NCI-H187 (cell line): Measurements from ENCODE around the gene MYCBP2.
"Not testable (repeated sequence)": the region's sequence is repeated elsewhere in the genome, so short reads cannot be mapped to it uniquely, and the experiment has no call there.

Experiments used
- DNase-seq, 2 experiments: peaks; one replicate each; lab custom pipeline; 2025; lab: John Stamatoyannopoulos, UW

The MYCBP2 gene

DNA sequence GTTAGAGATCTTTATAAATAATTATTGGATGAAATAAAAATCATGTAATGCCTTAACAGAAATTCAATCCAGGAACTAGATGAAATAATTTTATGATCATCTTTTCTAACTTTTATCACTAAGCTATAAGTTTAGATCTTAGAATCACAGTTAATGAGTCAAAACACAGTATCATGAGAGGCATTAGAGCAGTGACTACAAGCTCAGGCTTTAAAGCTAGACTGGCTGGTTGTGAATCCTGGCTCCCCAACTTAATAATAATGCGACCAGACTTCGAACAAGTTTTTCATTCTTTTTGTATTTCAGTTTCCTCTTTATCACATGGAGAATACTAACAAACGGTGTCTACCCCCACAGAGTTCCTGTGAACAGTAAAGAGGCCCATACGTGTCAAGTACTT lies 108.6 kb downstream of the MYCBP2 start:
- DNase-seq = no peak

- no peak for DNase-seq
These were observed 111.4 kb downstream of the MYCBP2 start for GRCh38 chr13:77215543-77215942.

GRCh38 chr13:77213644-77214043 lies 113.2 kb downstream of the MYCBP2 start:
- no peak for DNase-seq

GRCh38 chr13:77207943-77208342 lies 119.0 kb downstream of the MYCBP2 start:
- no peak for DNase-seq

DNA sequence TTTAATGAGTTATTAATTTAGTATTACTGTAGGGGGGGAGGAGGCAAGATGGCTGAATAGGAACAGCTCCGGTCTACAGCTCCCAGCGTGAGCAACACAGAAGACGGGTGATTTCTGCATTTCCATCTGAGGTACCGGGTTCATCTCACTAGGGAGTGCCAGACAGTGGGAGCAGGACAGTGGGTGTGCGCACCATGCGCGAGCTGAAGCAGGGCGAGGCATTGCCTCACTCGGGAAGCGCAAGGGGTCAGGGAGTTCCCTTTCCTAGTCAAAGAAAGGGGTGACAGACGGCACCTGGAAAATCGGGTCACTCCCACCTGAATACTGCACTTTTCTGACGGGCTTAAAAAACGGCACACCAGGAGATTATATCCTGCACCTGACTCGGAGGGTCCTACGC lies 127.9 kb downstream of the MYCBP2 start:
- DNase-seq = not testable (repeated sequence)

DNA sequence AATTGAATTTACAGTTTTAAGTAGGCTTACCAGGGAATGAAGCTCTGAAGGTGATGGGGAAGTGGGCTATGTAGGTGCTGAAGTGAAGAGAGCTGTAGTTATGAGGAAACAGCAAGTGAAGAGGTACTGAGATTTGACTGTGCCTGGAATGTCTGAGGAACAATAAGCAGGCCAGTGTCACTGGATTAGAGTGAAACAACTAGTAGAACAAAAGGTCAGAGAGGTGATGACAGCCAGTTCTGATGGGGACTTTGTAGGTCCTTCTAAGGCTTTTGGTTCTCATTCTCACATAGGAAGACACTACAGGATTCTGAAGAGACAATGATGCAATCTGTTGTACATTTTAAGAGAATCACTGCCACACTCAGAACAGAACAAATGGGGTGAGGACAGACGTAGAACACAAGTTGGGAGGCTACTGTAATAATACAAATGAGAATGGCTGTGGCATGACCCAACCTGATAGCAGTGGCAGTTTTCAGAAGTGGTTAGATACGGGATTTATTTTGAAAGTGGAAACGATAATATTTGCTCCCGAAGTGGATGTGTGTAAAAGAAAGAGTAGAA lies 130.8 kb downstream of the MYCBP2 start:
- DNase-seq = no peak

DNA sequence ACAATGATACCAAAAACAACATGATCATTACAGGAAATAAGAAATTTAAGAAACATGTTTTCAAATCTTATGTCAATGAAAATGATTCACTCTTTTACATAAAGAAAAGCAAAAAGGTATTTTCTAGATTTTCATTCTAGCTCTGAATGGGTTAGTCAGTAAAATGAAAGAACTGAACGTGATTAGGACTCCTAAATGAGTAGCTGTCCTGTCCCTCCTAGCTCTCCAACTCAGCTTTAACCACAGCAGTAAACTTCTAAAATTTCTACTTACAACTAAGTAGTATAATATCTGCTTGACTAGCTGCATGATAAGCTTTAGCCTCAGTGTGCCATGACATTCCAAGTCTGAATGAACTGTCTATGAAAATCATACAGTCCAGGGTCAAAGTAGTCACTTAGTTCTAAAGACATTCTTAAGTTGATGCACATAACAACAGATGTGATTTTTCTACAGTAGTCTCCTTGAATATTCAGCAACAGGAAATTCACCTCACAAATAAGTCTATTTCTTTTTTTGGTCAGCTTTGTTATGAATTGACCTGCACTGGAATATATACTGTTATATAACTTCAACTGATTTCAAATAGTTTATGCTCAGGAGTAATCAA lies 136.4 kb downstream of the MYCBP2 start:
- DNase-seq = no peak

DNA sequence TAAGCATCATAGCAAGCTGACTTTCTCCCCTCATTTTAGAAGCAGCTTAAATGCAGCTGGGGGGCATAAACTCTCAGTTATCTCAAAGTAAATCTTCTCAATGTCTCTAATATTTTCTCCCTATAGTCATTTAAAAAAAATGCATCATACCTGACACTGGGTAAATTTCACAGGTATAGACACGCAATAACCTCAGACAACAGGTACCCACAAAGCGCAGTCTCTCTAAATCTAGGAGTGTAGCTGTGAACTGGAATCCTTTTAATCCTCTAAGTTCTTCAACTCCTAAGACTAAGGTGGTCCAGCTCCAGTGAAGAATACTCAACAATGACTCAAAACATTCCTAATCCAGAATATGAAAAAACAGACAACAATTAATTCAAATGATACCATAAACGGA lies 141.2 kb downstream of the MYCBP2 start:
- no peak for DNase-seq

DNA sequence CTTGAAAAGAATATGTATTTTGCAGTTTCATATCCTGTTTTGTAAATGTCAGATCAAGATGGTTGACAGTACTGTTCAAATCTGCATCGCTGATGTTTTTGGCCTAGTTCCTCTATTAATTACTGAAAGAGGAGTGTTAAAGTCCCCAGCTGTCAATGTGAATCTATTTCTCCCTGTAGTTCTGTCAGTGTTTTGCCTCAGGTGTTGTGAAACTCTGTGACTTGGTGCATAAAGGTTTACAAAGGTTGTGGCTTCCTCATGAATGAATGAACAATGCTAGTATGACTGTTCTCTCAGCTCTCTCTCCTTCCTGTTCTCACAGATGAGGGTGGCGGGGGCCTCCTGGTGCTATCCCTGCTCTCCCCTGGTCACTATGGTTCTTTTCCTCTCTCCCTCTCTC lies 142.4 kb downstream of the MYCBP2 start:
- DNase-seq = no peak

- no peak for DNase-seq
These were observed 146.9 kb downstream of the MYCBP2 start for GRCh38 chr13:77180011-77180410.

DNA sequence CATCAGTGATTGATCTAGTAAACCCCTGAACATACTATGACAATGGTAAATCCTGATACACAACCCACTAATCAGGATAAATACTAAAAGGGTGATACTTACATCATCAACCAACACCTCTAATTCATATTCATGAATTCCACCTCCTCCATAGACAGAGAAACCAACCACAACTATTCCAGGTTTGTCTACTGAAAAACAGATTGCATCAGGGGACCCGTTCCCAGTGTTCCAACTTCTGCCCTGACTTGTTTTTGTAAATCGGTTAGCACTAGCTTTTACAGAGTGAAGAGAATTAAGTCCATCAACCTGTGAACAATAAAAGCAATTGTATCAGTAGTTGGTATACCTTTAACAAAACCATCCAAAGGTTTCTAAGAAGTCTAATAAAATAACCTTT lies 149.2 kb downstream of the MYCBP2 start:
- DNase-seq = no peak

- no peak for DNase-seq
These were observed 150.5 kb downstream of the MYCBP2 start for GRCh38 chr13:77176350-77176749.

GRCh38 chr13:77172650-77173049 lies 154.2 kb downstream of the MYCBP2 start:
- no peak for DNase-seq

- no peak for DNase-seq
These were observed 155.4 kb downstream of the MYCBP2 start for GRCh38 chr13:77171451-77171850.

GRCh38 chr13:77168237-77168636 lies 158.7 kb downstream of the MYCBP2 start:
- no peak for DNase-seq

- no peak for DNase-seq
These were observed 176.2 kb downstream of the MYCBP2 start for GRCh38 chr13:77150651-77151050.

DNA sequence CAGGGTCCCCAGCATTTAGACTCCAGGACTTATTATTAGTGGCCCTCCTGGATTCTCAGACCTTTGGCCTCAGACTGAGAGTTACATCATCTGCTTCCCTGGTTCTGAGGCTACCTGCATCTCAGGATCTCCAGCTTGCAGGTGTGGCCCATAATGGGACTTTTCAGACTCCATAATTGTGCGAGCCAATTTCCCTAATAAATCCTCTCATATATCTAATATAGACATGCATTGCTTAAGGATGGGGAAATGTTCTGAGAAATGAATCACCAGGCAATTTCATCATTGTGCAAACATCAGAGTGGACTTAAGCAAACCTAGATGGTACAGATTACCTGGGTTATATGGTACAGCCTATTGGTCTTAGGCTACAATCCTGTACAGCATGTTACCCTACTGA lies 183.5 kb downstream of the MYCBP2 start:
- DNase-seq = no peak

GRCh38 chr13:77139306-77139705 lies 187.6 kb downstream of the MYCBP2 start:
- DNase-seq = no peak

DNA sequence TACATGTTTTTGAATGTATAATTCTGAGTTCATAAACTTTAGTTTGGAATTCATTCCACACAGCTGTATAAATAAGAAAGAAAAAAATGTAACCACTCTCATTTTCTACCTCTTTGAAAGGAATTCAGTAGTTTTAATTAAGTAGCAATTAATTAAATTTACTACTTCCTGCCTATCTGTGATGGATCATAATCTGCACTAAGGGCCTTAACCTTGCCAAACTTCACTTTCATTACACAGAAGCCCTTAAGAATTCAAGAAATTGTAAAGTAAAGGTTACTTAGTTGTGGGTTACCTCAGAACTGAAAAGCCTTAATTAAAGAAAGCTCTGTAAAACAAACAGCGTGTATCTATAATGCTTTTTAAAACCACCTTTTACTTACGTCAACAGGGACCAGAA lies 188.1 kb downstream of the MYCBP2 start:
- no peak for DNase-seq

DNA sequence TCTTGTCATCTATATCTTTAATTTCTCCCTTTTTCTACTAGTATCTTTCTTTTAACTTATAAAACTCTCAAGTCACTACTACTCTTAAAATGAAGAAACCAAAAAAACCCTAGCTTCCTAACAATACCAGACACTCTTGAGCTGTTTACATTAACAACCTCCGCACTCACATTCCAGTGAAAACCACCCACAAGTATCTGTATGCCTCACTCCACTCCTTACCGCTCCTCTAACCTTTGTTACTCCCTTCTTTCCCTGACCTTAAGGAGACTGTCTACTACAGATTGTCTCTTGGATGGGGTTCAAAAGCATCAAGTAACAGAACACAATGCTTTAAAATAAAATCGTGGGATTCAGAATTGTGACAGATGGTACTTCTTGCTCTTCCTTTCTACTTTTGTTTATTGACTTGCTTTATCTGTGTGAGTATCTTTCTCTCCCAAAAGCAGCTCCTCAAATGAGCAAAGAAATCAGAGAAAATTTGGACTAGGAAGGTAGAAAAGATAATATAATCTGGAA lies 189.9 kb downstream of the MYCBP2 start:
- DNase-seq = no peak

GRCh38 chr13:77124423-77124822 lies 202.5 kb downstream of the MYCBP2 start:
- no peak for DNase-seq

DNA sequence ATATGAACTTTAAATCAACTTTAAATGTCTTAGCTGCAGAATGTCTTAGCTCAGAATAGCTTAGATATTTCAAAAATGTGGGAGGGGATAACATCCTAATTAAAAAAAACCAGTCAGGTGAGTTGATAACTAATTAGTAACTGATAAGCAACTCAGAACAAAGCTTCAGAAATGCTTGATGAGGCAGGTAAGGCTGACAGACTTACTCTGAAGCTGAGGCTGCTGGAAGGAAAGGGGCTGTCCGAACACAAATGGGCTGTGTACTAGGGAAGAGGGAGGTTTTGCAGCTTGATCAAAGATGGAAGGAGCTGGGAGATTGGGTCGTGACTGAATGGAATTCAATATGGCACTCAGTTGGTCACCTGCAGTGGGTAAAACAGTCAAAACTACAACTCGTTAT lies 208.8 kb downstream of the MYCBP2 start:
- no peak for DNase-seq

- no peak for DNase-seq
These were observed 212.6 kb downstream of the MYCBP2 start for GRCh38 chr13:77114271-77114670.

GRCh38 chr13:77113496-77113895 lies 213.4 kb downstream of the MYCBP2 start:
- DNase-seq = no peak
